NCI-H2227 treated with DMSO at 0.1 percent for 48 hours (cell line): ENCODE results near the gene SPRED2.
A peak's percentile ranks its signal among the peaks of the same experiment; 100 is the strongest.

Experiments
- DNase-seq: peaks from one replicate; lab custom pipeline; 2025; lab: John Stamatoyannopoulos, UW

SPRED2 gene

GRCh38 chr2:65364986-65365733 is 67.2 kb downstream of the SPRED2 start:
- DNase-seq, result no peak

GRCh38 chr2:65363879-65364666 is 68.3 kb downstream of the SPRED2 start:
- no peak for DNase-seq

GRCh38 chr2:65361623-65362022 is 70.8 kb downstream of the SPRED2 start:
- DNase-seq, result peak; percentile 36

- DNase-seq, result no peak
These were observed 72.0 kb downstream of the SPRED2 start for GRCh38 chr2:65360441-65360840.

- DNase-seq, result no peak
These were observed 73.6 kb downstream of the SPRED2 start for GRCh38 chr2:65358678-65359400.

- no peak for DNase-seq
These were observed 74.5 kb downstream of the SPRED2 start for GRCh38 chr2:65357959-65358294.

- DNase-seq, result no peak
These were observed 75.1 kb downstream of the SPRED2 start for GRCh38 chr2:65357095-65357958.

GRCh38 chr2:65355186-65355831 is 77.1 kb downstream of the SPRED2 start:
- no peak for DNase-seq

- DNase-seq, result no peak
These were observed 77.6 kb downstream of the SPRED2 start for GRCh38 chr2:65354773-65355172.

GRCh38 chr2:65353927-65354326 is 78.5 kb downstream of the SPRED2 start:
- no peak for DNase-seq

- DNase-seq, result no peak
These were observed 79.4 kb downstream of the SPRED2 start for GRCh38 chr2:65353046-65353445.

- DNase-seq, result no peak
These were observed 80.3 kb downstream of the SPRED2 start for GRCh38 chr2:65351948-65352595.

- DNase-seq, result peak; percentile 21
These were observed 81.0 kb downstream of the SPRED2 start for GRCh38 chr2:65351234-65351947.

- DNase-seq, result no peak
These were observed 81.7 kb downstream of the SPRED2 start for GRCh38 chr2:65350651-65351056.

- DNase-seq, result peak; percentile 56
These were observed 82.5 kb downstream of the SPRED2 start for GRCh38 chr2:65349863-65350262.

- no peak for DNase-seq
These were observed 84.5 kb downstream of the SPRED2 start for GRCh38 chr2:65347913-65348312.

GRCh38 chr2:65345631-65346030 is 86.8 kb downstream of the SPRED2 start:
- DNase-seq, result no peak

GRCh38 chr2:65344689-65345088 is 87.7 kb downstream of the SPRED2 start:
- DNase-seq, result no peak

- no peak for DNase-seq
These were observed 88.2 kb downstream of the SPRED2 start for GRCh38 chr2:65344182-65344581.

- no peak for DNase-seq
These were observed 89.0 kb downstream of the SPRED2 start for GRCh38 chr2:65343386-65343785.
